Breast epithelium (tissue), 3 donors: ENCODE results near the gene KCNK10.

Experiments used
- CTCF ChIP-seq, 3 donors: fragments of 450-650 bp; IDR thresholded peaks; one replicate each; pipeline ENCODE4 v1.5.1; 2016 to 2017; ENCODE audit warnings: antibody characterized with exemption in 3 of 3, mild to moderate bottlenecking in 3 of 3, moderate library complexity in 3 of 3
- POLR2A ChIP-seq: fragments of 450-650 bp; IDR thresholded peaks from one replicate; pipeline ENCODE4 v1.6.1; 2016; ENCODE audit warnings: antibody characterized with exemption, mild to moderate bottlenecking, moderate library complexity

GRCh38 chr14:88289996-88290395 is 33.1 kb downstream of the KCNK10 start:
- TF ChIP-seq POLR2A, result no peak
- no peak for TF ChIP-seq CTCF (IDR thresholded peaks at IDR 0.05)
